H1 (cell line): Measurements from ENCODE around the gene PDGFRA. TPM values are rescaled to one million over a fixed set of nuclear protein-coding genes. Genes with fewer than 3 reads are reported as not detected.

Experiments
- CTCF ChIA-PET: fragments of 300-600 bp; sonication (Branson Sonifier 250); formaldehyde crosslinking; loops from one replicate; lab custom pipeline; 2021; ENCODE audit not compliant: partially characterized antibody; lab: Charles Lee
- POLR2A ChIA-PET: fragments of 300-600 bp; sonication (Branson Sonifier 250); formaldehyde crosslinking; loops from one replicate; lab custom pipeline; 2021; ENCODE audit warnings: inconsistent platforms; ENCODE audit not compliant: partially characterized antibody; lab: Charles Lee
- DNase-seq, 2 experiments: peaks; one replicate each; pipeline versions ENCODE4 v3.0.0 to v3.0.0-alpha.2; 2010 to 2022; ENCODE audit warnings: low spot score in 2 of 2, low read depth in 1 of 2, mixed read lengths in 1 of 2
- FAIRE-seq: peaks from 2 replicates; lab custom pipeline; 2011; peaks lifted over from hg19 to GRCh38; lab: Jason Lieb, UNC
- H2AFZ ChIP-seq: 2 replicates; pipeline ENCODE4 v1.8.1; 2012; ENCODE audit warnings: low read length, inconsistent platforms
- H2AK5ac ChIP-seq: 2 replicates; pipeline ENCODE4 v1.6.1; 2013; ENCODE audit warnings: low read depth, low read length
- H2BK120ac ChIP-seq: replicated peaks from 2 replicates; pipeline ENCODE3; 2013; ENCODE audit warnings: low read depth, low read length, inconsistent platforms
- H2BK12ac ChIP-seq: 2 replicates; pipeline ENCODE4 v1.6.1; 2013; ENCODE audit warnings: low read depth, low read length
- H2BK15ac ChIP-seq: 2 replicates; pipeline ENCODE4 v1.6.1; 2013; ENCODE audit warnings: low read length
- H2BK20ac ChIP-seq: 2 replicates; pipeline ENCODE4 v1.6.1; 2013; ENCODE audit warnings: low read length
- H2BK5ac ChIP-seq: 2 replicates; pipeline ENCODE4 v1.6.1; 2013; ENCODE audit warnings: low read depth, low read length
- H3K14ac ChIP-seq: 2 replicates; pipeline ENCODE4 v1.6.1; 2013; ENCODE audit warnings: inconsistent platforms; ENCODE audit not compliant: insufficient read length
- H3K18ac ChIP-seq: 2 replicates; pipeline ENCODE4 v1.6.1; 2013; ENCODE audit warnings: low read length; ENCODE audit errors: extremely low read depth
- H3K23ac ChIP-seq: 2 replicates; pipeline ENCODE4 v1.6.1; 2013; ENCODE audit warnings: inconsistent platforms; ENCODE audit not compliant: insufficient read length
- H3K23me2 ChIP-seq: 2 replicates; pipeline ENCODE4 v1.6.1; 2013; ENCODE audit warnings: low read depth, low read length
- H3K27ac ChIP-seq: 2 replicates; pipeline ENCODE4 v1.6.1; 2011; ENCODE audit warnings: low read depth, low read length, inconsistent platforms
- H3K27me3 ChIP-seq, 4 experiments: replicated peaks in 1 of 4; 1 replicate in 1 of 4; 2 replicates in 3 of 4; pipeline versions ENCODE4 v1.6.1 to v1.8.1; 2011 to 2013; ENCODE audit warnings: low read length in 3 of 4, mild to moderate bottlenecking in 3 of 4, inconsistent platforms in 2 of 4, mixed read lengths in 2 of 4, moderate library complexity in 1 of 4; ENCODE audit not compliant: control insufficient read depth in 3 of 4, insufficient read depth in 3 of 4; ENCODE audit errors: extremely low read depth in 1 of 4
- H3K36me3 ChIP-seq, 4 experiments: 2 replicates each; pipeline versions ENCODE4 v1.6.1 to v1.8.1; 2011 to 2013; ENCODE audit warnings: mild to moderate bottlenecking in 4 of 4, low read length in 3 of 4, moderate library complexity in 2 of 4, control low read depth in 1 of 4, inconsistent platforms in 1 of 4; ENCODE audit not compliant: insufficient read depth in 4 of 4, control insufficient read depth in 2 of 4
- H3K4ac ChIP-seq: replicated peaks from 2 replicates; pipeline ENCODE3; 2013; ENCODE audit warnings: low read length, low read depth, mixed read lengths, inconsistent platforms; ENCODE audit not compliant: insufficient read length
- H3K4me1 ChIP-seq, 4 experiments: replicated peaks in 1 of 4; 1 replicate in 1 of 4; 2 replicates in 3 of 4; pipeline versions ENCODE4 v1.6.1 to v1.8.1; 2011 to 2013; ENCODE audit warnings: low read length in 3 of 4, inconsistent platforms in 2 of 4, mixed read lengths in 1 of 4; ENCODE audit not compliant: insufficient read depth in 4 of 4, control insufficient read depth in 3 of 4
- H3K4me2 ChIP-seq, 2 experiments: 2 replicates each; pipeline versions ENCODE4 v1.6.1 to v1.8.1; 2011 to 2013; ENCODE audit warnings: low read depth in 2 of 2, low read length in 2 of 2, control low read depth in 1 of 2, inconsistent platforms in 1 of 2, mild to moderate bottlenecking in 1 of 2; ENCODE audit not compliant: insufficient read depth in 1 of 2
- H3K4me3 ChIP-seq, 4 experiments: fragments of 200-600, 300-600 bp in 1 of 4; sonication (generic), shearing (Covaris generic), sonication (Bioruptor Twin) in 1 of 4; 2 replicates each; pipeline versions ENCODE4 v1.5.1 to v1.8.1; 2011 to 2016; ENCODE audit warnings: low read length in 4 of 4, low read depth in 3 of 4, control low read depth in 2 of 4, inconsistent platforms in 2 of 4, mild to moderate bottlenecking in 2 of 4, mixed read lengths in 1 of 4, moderate library complexity in 1 of 4; ENCODE audit not compliant: insufficient read depth in 2 of 4; ENCODE audit errors: extremely low read depth in 1 of 4
- H3K56ac ChIP-seq: replicated peaks from 2 replicates; pipeline ENCODE3; 2013; ENCODE audit warnings: low read depth, mild to moderate bottlenecking, mixed read lengths, low read length, inconsistent platforms; ENCODE audit not compliant: insufficient read length
- H3K79me1 ChIP-seq: 2 replicates; pipeline ENCODE4 v1.6.1; 2013; ENCODE audit warnings: low read depth, low read length, control low read depth
- H3K79me2 ChIP-seq, 2 experiments: 2 replicates each; pipeline versions ENCODE4 v1.6.1 to v1.8.1; 2012 to 2013; ENCODE audit warnings: low read length in 2 of 2, mild to moderate bottlenecking in 2 of 2, inconsistent platforms in 1 of 2; ENCODE audit not compliant: insufficient read depth in 2 of 2, control insufficient read depth in 1 of 2
- H3K9ac ChIP-seq, 4 experiments: replicated peaks in 1 of 4; 1 replicate in 1 of 4; 2 replicates in 3 of 4; pipeline versions ENCODE4 v1.6.1 to v1.8.1; 2011 to 2013; ENCODE audit warnings: low read depth in 3 of 4, low read length in 3 of 4, control low read depth in 2 of 4, mild to moderate bottlenecking in 2 of 4, moderate library complexity in 2 of 4, inconsistent platforms in 1 of 4; ENCODE audit errors: extremely low read depth in 1 of 4
- H3K9me3 ChIP-seq, 2 experiments: 2 replicates each; pipeline versions ENCODE4 v1.6.1 to v1.8.1; 2012 to 2013; ENCODE audit warnings: mild to moderate bottlenecking in 2 of 2, moderate library complexity in 2 of 2, control low read depth in 1 of 2, inconsistent platforms in 1 of 2, low read depth in 1 of 2, low read length in 1 of 2, mixed read lengths in 1 of 2; ENCODE audit not compliant: insufficient read depth in 2 of 2
- H4K20me1 ChIP-seq, 2 experiments: replicated peaks in 1 of 2; 2 replicates each; pipeline versions ENCODE3 to v1.8.1; 2011 to 2013; ENCODE audit warnings: inconsistent platforms in 2 of 2, low read length in 2 of 2, mild to moderate bottlenecking in 1 of 2; ENCODE audit not compliant: insufficient read depth in 2 of 2, control insufficient read depth in 1 of 2
- H4K5ac ChIP-seq: 2 replicates; pipeline ENCODE4 v1.6.1; 2013; ENCODE audit warnings: low read length, low read depth, mixed read lengths, inconsistent platforms; ENCODE audit not compliant: insufficient read length
- H4K8ac ChIP-seq: 2 replicates; pipeline ENCODE4 v1.8.0; 2013; ENCODE audit warnings: mild to moderate bottlenecking, moderate library complexity, low read length, inconsistent platforms; ENCODE audit not compliant: insufficient read depth; ENCODE audit errors: extremely low read depth
- H4K91ac ChIP-seq: replicated peaks from 2 replicates; pipeline ENCODE3; 2013; ENCODE audit warnings: low read length, mixed read lengths, inconsistent platforms; ENCODE audit not compliant: insufficient read length
- CTCF ChIP-seq, 3 experiments: IDR thresholded peaks; 1 replicate in 2 of 3; 2 replicates in 1 of 3; pipeline versions ENCODE4 v1.5.1 to v1.6.1; 2011; ENCODE audit warnings: low read length in 3 of 3, mild to moderate bottlenecking in 3 of 3, inconsistent platforms in 2 of 3, low read depth in 1 of 3, moderate library complexity in 1 of 3; ENCODE audit not compliant: insufficient read depth in 1 of 3; ENCODE audit errors: control extremely low read depth in 1 of 3
- EP300 ChIP-seq, 2 experiments: IDR thresholded peaks; 1 replicate in 1 of 2; 2 replicates in 1 of 2; pipeline ENCODE4 v1.6.1; 2011 to 2012; ENCODE audit warnings: low read depth in 2 of 2, low read length in 2 of 2, mild to moderate bottlenecking in 2 of 2, borderline replicate concordance in 1 of 2, inconsistent platforms in 1 of 2, moderate library complexity in 1 of 2
- GABPA ChIP-seq: IDR thresholded peaks from 2 replicates; pipeline ENCODE4 v1.6.1; 2011; ENCODE audit warnings: mild to moderate bottlenecking, low read length, moderate library complexity, borderline replicate concordance; ENCODE audit not compliant: insufficient read depth
- HDAC2 ChIP-seq, 2 experiments: fragments of 300-600 bp in 1 of 2; sonication (generic) in 1 of 2; IDR thresholded peaks; 2 replicates each; pipeline ENCODE4 v1.6.1; 2011 to 2012; ENCODE audit warnings: low read depth in 2 of 2, low read length in 2 of 2, mild to moderate bottlenecking in 2 of 2, moderate library complexity in 2 of 2, borderline replicate concordance in 1 of 2, inconsistent platforms in 1 of 2
- MAX ChIP-seq: IDR thresholded peaks from 2 replicates; pipeline ENCODE4 v1.6.1; 2012; ENCODE audit warnings: inconsistent platforms
- RAD21 ChIP-seq, 2 experiments: IDR thresholded peaks in 1 of 2; conservative IDR thresholded peaks in 1 of 2; 2 replicates each; pipeline ENCODE4 v1.6.1; 2011; ENCODE audit warnings: low read depth in 2 of 2, low read length in 2 of 2, improper control_type of control experiment in 1 of 2, inconsistent platforms in 1 of 2, mild to moderate bottlenecking in 1 of 2, moderate library complexity in 1 of 2
- RFX5 ChIP-seq: IDR thresholded peaks from 2 replicates; pipeline ENCODE4 v1.6.1; 2011; ENCODE audit warnings: low read depth, low read length, improper control_type of control experiment, borderline replicate concordance
- SIN3A ChIP-seq, 2 experiments: IDR thresholded peaks in 1 of 2; conservative IDR thresholded peaks in 1 of 2; 2 replicates each; pipeline ENCODE4 v1.6.1; 2011 to 2012; ENCODE audit warnings: low read length in 2 of 2, improper control_type of control experiment in 1 of 2, low read depth in 1 of 2, mild to moderate bottlenecking in 1 of 2
- SP4 ChIP-seq: IDR thresholded peaks from 2 replicates; pipeline ENCODE4 v1.6.1; 2012; ENCODE audit warnings: low read length, inconsistent platforms
- WGBS, 2 experiments: shearing (Covaris generic) in 1 of 2; methylation state at CpG; one replicate each; pipeline versions ENCODE4 v1.1.6 to v1.1.7; 2013 to 2015; ENCODE audit warnings: low lambda C conversion rate in 2 of 2, mixed read lengths in 2 of 2, inconsistent platforms in 1 of 2, low coverage in 1 of 2, missing lambda C conversion rate in 1 of 2; ENCODE audit not compliant: insufficient replicate concordance in 2 of 2, insufficient coverage in 1 of 2, insufficient read length in 1 of 2; ENCODE audit errors: extremely low coverage in 1 of 2, missing lambda C conversion rate in 1 of 2; 5-methylcytosine and 5-hydroxymethylcytosine counted together
- polyA plus RNA-seq, 7 experiments: library from polyadenylated mRNA; depleted of rRNA in 3 of 7; stranded (reverse) in 5 of 7; unstranded in 2 of 7; fragments of >200 nt in 5 of 7; fragments of 200-250 nt in 2 of 7; gene quantifications; 1 replicate in 5 of 7; 2 replicates in 1 of 7; 4 replicates in 1 of 7; pipeline versions ENCODE4 v1.2.1 to v1.2.3, GENCODE V29; 2011 to 2013; ENCODE audit warnings: missing spikeins in 2 of 7, mixed read lengths in 2 of 7
- total RNA-seq: library from RNA; stranded (reverse); fragmentation: NEBNext Ultra II Directional; extraction: Animal tissue kit (Norgen Biotek cat#: 25700); gene quantifications from 2 replicates; pipeline ENCODE4 v1.2.1, GENCODE V29; 2021

Gene PDGFRA
- total and polyA plus RNA-seq, 2 of the 8 experiments (the other 6 are each of a cell fraction or from before 2014, with no cell fraction given), result 1.4 to 3.4 TPM

- no peak overlapping the region for H2BK12ac ChIP-seq
- DNase-seq (peak in 1 of 2 experiments; percentile 23), FAIRE-seq (peak; percentile 73)
- no peaks in the 10 kb centered on the region for H3K27me3 ChIP-seq
- no peak overlapping the region for H4K5ac ChIP-seq
- H3K14ac ChIP-seq, result no peak overlapping the region
- no peak overlapping the region for H3K4ac ChIP-seq
- peaks cover 0 to 4% (median 0%) of the 10 kb centered on the region in 4 experiments; a peak in 3 of 7 replicates for H3K4me1 ChIP-seq
- H3K18ac ChIP-seq, result no peak overlapping the region
- ChIA-PET CTCF (interaction anchor here (0.6 to 4.7 kb wide), 38 partner anchors 9 to 1032 kb away, joined by 3 to 32 read pairs (median 4); no protein-coding TSS in a partner anchor), POLR2A (interaction anchor here (0.8 to 1.0 kb wide), 2 partner anchors 173 to 359 kb away, joined by 3 read pairs; no protein-coding TSS in a partner anchor)
- no peak overlapping the region for H2BK120ac ChIP-seq
- H3K36me3 ChIP-seq, result no peaks in the 10 kb centered on the region
- H3K56ac ChIP-seq, result no peak overlapping the region
- no peak overlapping the region for H2BK5ac ChIP-seq
- H2BK20ac ChIP-seq, result no peak overlapping the region
- no peaks in the 10 kb centered on the region for H3K23me2 ChIP-seq
- H3K23ac ChIP-seq, result no peak overlapping the region
- H4K20me1 ChIP-seq, result no peaks in the 10 kb centered on the region
- H3K79me1 ChIP-seq, result no peaks in the 10 kb centered on the region
- no peak overlapping the region for H3K4me3 ChIP-seq
- no peak overlapping the region for H3K27ac ChIP-seq
- no peak overlapping the region for H3K4me2 ChIP-seq
- H4K91ac ChIP-seq, result no peak overlapping the region
- 0 out of 2 replicates have a peak overlapping the region, but pooled peaks have one; percentile 3 for H2BK15ac ChIP-seq
- H3K9ac ChIP-seq, result no peak overlapping the region
- H2AK5ac ChIP-seq, result no peak overlapping the region
- no peaks in the 10 kb centered on the region for H3K9me3 ChIP-seq
- no peaks in the 10 kb centered on the region for H3K79me2 ChIP-seq
- 37% methylated on average over 5 of the region's 5 CpGs; no CpG with 5 or more reads in 1 of the 2 experiments for WGBS, 2 experiments
- H4K8ac ChIP-seq, result no peak overlapping the region
- H2AFZ ChIP-seq, result peak overlapping the region; percentile 92
- TF ChIP-seq GABPA, result no peak
- TF ChIP-seq CTCF (IDR thresholded peaks at IDR 0.05; ENCODE audit: control extremely low read depth in 1 of 3, insufficient read depth in 1 of 3, low read depth in 1 of 3, low read length in 3 of 3), result peak; percentile 55 to 78 (median 76)
- no peak for TF ChIP-seq SIN3A (conservative IDR thresholded peaks at IDR 0.05 in 1 of 2, IDR thresholded peaks at IDR 0.05 in 1 of 2; ENCODE audit: low read depth in 1 of 2, low read length in 2 of 2)
- TF ChIP-seq SP4, result no peak
- no peak for TF ChIP-seq RFX5
- no peak for TF ChIP-seq EP300 (IDR thresholded peaks at IDR 0.05; ENCODE audit: borderline replicate concordance in 1 of 2, low read depth in 2 of 2, low read length in 2 of 2)
- TF ChIP-seq RAD21 (IDR thresholded peaks at IDR 0.05 in 1 of 2, conservative IDR thresholded peaks at IDR 0.05 in 1 of 2; ENCODE audit: low read depth in 2 of 2, low read length in 2 of 2), result peak; percentile 76 to 81
- no peak for TF ChIP-seq MAX
- TF ChIP-seq HDAC2 (IDR thresholded peaks at IDR 0.05; ENCODE audit: borderline replicate concordance in 1 of 2, low read depth in 2 of 2, low read length in 2 of 2), result no peak
Measured at GRCh38 chr4:54318904-54319303, 89.8 kb downstream of the PDGFRA start.
